HG03095 (cell line): Measurements from ENCODE around the gene RAB34.
A peak's percentile ranks its signal among the peaks of the same experiment; 100 is the strongest.
"Not testable (repeated sequence)": the region's sequence is repeated elsewhere in the genome, so short reads cannot be mapped to it uniquely, and the experiment has no call there.

Experiments
- ATAC-seq: cut with Tn5 transposase; IDR thresholded peaks from one replicate; pipeline ENCODE4 v1.9.1; 2021; ENCODE audit warnings: moderate library complexity; ENCODE audit not compliant: unreplicated experiment

The RAB34 gene

GRCh38 chr17:28746611-28747050 is 29.0 kb upstream of the RAB34 start:
- ATAC-seq: no peak

- no peak for ATAC-seq
Observed at GRCh38 chr17:28745786-28746411, 28.2 kb upstream of the RAB34 start.

- no peak for ATAC-seq
Observed at GRCh38 chr17:28744972-28745785, 27.5 kb upstream of the RAB34 start.

- ATAC-seq: no peak
Observed at GRCh38 chr17:28744104-28744971, 26.7 kb upstream of the RAB34 start.

GRCh38 chr17:28743243-28744103 is 25.8 kb upstream of the RAB34 start, which contains the start of gene TRAF4:
TSS of gene TRAF4 (plus strand) at chr17:28744011. CDS start at chr17:28744113, 102 bp downstream.
- ATAC-seq: peak; percentile 60

- ATAC-seq: no peak
Observed at GRCh38 chr17:28741358-28742349, 24.0 kb upstream of the RAB34 start.

GRCh38 chr17:28740406-28741357 is 23.0 kb upstream of the RAB34 start:
- no peak for ATAC-seq

- no peak for ATAC-seq
Observed at GRCh38 chr17:28738680-28739384, 21.2 kb upstream of the RAB34 start.

- peak; percentile 46 for ATAC-seq
Observed at GRCh38 chr17:28737770-28738679, 20.4 kb upstream of the RAB34 start.

GRCh38 chr17:28737316-28737715 is 19.6 kb upstream of the RAB34 start:
- no peak for ATAC-seq

- not testable (repeated sequence) for ATAC-seq
Observed at GRCh38 chr17:28735913-28736769, 18.5 kb upstream of the RAB34 start.

- no peak for ATAC-seq
Observed at GRCh38 chr17:28735242-28735722, 17.6 kb upstream of the RAB34 start.

GRCh38 chr17:28734712-28735241 is 17.1 kb upstream of the RAB34 start:
- no peak for ATAC-seq

GRCh38 chr17:28733346-28733745 is 15.7 kb upstream of the RAB34 start:
- ATAC-seq: no peak

- ATAC-seq: no peak
Observed at GRCh38 chr17:28729950-28730330, 12.3 kb upstream of the RAB34 start.
